ENCODE results near the gene IGIP.

The IGIP gene

DNA sequence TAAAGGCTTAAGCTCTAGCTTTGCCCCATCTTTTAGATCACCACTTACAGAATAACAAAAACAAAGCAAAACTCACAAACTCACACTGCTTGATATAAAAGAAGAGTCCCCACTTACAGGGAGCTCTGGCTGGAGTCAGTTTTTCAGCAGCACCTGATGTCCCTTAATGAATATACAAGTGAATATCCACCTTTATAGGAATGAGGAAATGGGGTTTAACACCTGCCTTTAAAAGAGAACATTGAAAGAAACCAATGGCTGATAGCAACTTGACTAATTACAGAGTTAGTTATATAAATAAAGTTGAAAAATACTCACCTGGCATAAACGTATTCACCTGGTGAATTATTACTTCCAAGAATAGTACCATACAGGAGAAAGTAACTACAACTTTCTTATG is 32.6 kb upstream of the IGIP start:
- Histone ChIP-seq H3K4me1 (ENCODE audit: control insufficient read depth, low read length) (no peaks in the 10 kb centered on the region), H4K20me1 (ENCODE audit: control insufficient read depth, insufficient read depth, low read depth, low read length) (no peaks in the 10 kb centered on the region), H3K9me3 (ENCODE audit: control insufficient read depth, insufficient read depth, low read length) (peaks cover 18% of the 10 kb centered on the region), H3K4me2 (ENCODE audit: low read length) (no peak overlapping the region), H3K79me2 (ENCODE audit: control insufficient read depth, low read length) (no peaks in the 10 kb centered on the region), H3K4me3 (ENCODE audit: low read length) (no peak overlapping the region), H3F3A (ENCODE audit: control insufficient read depth, insufficient read depth) (no peaks in the 10 kb centered on the region), H3K36me3 (ENCODE audit: control insufficient read depth, low read length) (no peaks in the 10 kb centered on the region), H3K27me3 (ENCODE audit: control insufficient read depth, low read length) (no peaks in the 10 kb centered on the region), H3K9me2 (replicated peaks; ENCODE audit: control insufficient read depth, low read length) (no peaks in the 10 kb centered on the region), H3K27ac (ENCODE audit: low read depth, low read length) (no peak overlapping the region)
- TF ChIP-seq, protein P1, sequence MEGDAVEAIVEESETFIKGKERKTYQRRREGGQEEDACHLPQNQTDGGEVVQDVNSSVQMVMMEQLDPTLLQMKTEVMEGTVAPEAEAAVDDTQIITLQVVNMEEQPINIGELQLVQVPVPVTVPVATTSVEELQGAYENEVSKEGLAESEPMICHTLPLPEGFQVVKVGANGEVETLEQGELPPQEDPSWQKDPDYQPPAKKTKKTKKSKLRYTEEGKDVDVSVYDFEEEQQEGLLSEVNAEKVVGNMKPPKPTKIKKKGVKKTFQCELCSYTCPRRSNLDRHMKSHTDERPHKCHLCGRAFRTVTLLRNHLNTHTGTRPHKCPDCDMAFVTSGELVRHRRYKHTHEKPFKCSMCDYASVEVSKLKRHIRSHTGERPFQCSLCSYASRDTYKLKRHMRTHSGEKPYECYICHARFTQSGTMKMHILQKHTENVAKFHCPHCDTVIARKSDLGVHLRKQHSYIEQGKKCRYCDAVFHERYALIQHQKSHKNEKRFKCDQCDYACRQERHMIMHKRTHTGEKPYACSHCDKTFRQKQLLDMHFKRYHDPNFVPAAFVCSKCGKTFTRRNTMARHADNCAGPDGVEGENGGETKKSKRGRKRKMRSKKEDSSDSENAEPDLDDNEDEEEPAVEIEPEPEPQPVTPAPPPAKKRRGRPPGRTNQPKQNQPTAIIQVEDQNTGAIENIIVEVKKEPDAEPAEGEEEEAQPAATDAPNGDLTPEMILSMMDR (IDR thresholded peaks at IDR 0.05; ENCODE audit: low read depth, low read length, poor library complexity, severe bottlenecking) = no peak
- no peak for TF ChIP-seq EZH2phosphoT487 (IDR thresholded peaks at IDR 0.05; ENCODE audit: borderline replicate concordance, low read length)

DNA sequence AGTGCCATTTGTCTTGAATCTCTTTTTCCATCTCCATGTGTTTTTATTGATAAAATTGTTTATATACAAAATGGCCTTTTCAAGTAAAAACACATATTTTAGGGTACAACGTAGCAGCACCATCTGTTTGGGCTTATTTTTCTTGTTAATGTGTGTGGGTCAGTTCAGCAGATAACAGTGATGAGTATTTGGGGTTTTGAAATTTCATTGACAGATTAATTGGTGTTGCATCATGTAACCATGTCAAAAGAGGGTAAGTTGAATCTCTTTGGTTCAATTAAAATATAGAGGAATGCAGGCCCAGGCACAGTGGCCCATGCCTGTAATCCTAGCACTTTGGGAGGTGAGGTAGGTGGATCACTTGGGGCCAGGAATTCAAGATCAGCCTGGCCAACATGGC is 31.9 kb upstream of the IGIP start:
- TF ChIP-seq EZH2phosphoT487 (IDR thresholded peaks at IDR 0.05; ENCODE audit: borderline replicate concordance, low read length) = no peak
- TF ChIP-seq, protein P1 (IDR thresholded peaks at IDR 0.05; ENCODE audit: low read depth, low read length, poor library complexity, severe bottlenecking) = no peak
- Histone ChIP-seq H3K9me3 (ENCODE audit: control insufficient read depth, insufficient read depth, low read length) (peaks cover 18% of the 10 kb centered on the region), H3K4me2 (ENCODE audit: low read length) (no peak overlapping the region), H4K20me1 (ENCODE audit: control insufficient read depth, insufficient read depth, low read depth, low read length) (no peaks in the 10 kb centered on the region), H3K27me3 (ENCODE audit: control insufficient read depth, low read length) (no peaks in the 10 kb centered on the region), H3K4me3 (ENCODE audit: low read length) (no peak overlapping the region), H3K4me1 (ENCODE audit: control insufficient read depth, low read length) (no peaks in the 10 kb centered on the region), H3K9me2 (replicated peaks; ENCODE audit: control insufficient read depth, low read length) (no peaks in the 10 kb centered on the region), H3K36me3 (ENCODE audit: control insufficient read depth, low read length) (no peaks in the 10 kb centered on the region), H3K79me2 (ENCODE audit: control insufficient read depth, low read length) (no peaks in the 10 kb centered on the region), H3K27ac (ENCODE audit: low read depth, low read length) (no peak overlapping the region), H3F3A (ENCODE audit: control insufficient read depth, insufficient read depth) (no peaks in the 10 kb centered on the region)

DNA sequence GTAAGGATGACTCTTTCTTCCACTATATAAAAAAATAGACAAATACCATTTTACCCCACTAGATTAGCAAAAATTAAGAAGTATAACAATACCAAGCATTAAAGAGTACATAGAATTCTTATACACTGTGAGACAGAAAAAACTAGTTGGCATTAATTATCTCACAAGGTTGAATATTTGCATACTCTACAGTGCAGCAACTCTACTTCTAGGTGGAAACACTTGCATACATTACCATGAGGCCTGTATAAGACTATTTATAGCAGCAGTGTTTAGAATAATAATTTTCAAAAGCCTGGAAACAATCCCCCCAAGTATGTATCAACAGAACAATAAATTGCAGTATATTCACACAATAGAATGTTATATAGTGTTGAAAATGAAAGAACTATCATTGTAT is 30.8 kb upstream of the IGIP start:
- Histone ChIP-seq H3K4me1 (ENCODE audit: control insufficient read depth, low read length) (no peaks in the 10 kb centered on the region), H3K36me3 (ENCODE audit: control insufficient read depth, low read length) (no peaks in the 10 kb centered on the region), H4K20me1 (ENCODE audit: control insufficient read depth, insufficient read depth, low read depth, low read length) (no peaks in the 10 kb centered on the region), H3K27me3 (ENCODE audit: control insufficient read depth, low read length) (no peaks in the 10 kb centered on the region), H3K4me3 (ENCODE audit: low read length) (no peak overlapping the region), H3K9me3 (ENCODE audit: control insufficient read depth, insufficient read depth, low read length) (peaks cover 11% of the 10 kb centered on the region), H3K4me2 (ENCODE audit: low read length) (no peak overlapping the region), H3K9me2 (replicated peaks; ENCODE audit: control insufficient read depth, low read length) (no peaks in the 10 kb centered on the region), H3K27ac (ENCODE audit: low read depth, low read length) (no peak overlapping the region), H3K79me2 (ENCODE audit: control insufficient read depth, low read length) (no peaks in the 10 kb centered on the region), H3F3A (ENCODE audit: control insufficient read depth, insufficient read depth) (no peaks in the 10 kb centered on the region)
- TF ChIP-seq EZH2phosphoT487 (IDR thresholded peaks at IDR 0.05; ENCODE audit: borderline replicate concordance, low read length) = no peak
- TF ChIP-seq, protein P1 (IDR thresholded peaks at IDR 0.05; ENCODE audit: low read depth, low read length, poor library complexity, severe bottlenecking) = no peak

DNA sequence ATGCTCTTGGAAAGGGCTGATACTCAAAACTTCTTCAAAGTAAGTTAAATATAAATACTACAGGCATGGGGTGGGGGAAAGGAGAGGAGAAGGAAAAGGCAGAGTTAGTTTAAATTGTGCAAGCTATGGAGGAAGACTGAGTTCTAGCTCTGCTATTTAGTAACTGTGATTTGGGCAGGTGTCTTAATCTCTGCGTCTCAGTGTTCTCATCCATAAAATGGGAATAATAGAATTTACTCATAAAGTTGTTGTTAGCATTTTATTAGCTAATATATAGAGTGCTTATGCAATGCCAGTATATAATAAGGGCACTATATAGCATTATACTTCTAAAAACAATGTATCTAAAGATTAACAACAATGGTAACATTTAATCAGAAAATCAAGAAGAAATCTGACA is 24.6 kb upstream of the IGIP start:
- TF ChIP-seq, protein P1 (IDR thresholded peaks at IDR 0.05; ENCODE audit: low read depth, low read length, poor library complexity, severe bottlenecking) = no peak
- TF ChIP-seq EZH2phosphoT487 (IDR thresholded peaks at IDR 0.05; ENCODE audit: borderline replicate concordance, low read length) = no peak
- Histone ChIP-seq H3K9me3 (ENCODE audit: control insufficient read depth, insufficient read depth, low read length) (no peaks in the 10 kb centered on the region), H3K4me1 (ENCODE audit: control insufficient read depth, low read length) (peaks cover 1% of the 10 kb centered on the region), H3K27me3 (ENCODE audit: control insufficient read depth, low read length) (no peaks in the 10 kb centered on the region), H3K79me2 (ENCODE audit: control insufficient read depth, low read length) (no peaks in the 10 kb centered on the region), H3K4me2 (ENCODE audit: low read length) (no peak overlapping the region), H4K20me1 (ENCODE audit: control insufficient read depth, insufficient read depth, low read depth, low read length) (no peaks in the 10 kb centered on the region), H3K9me2 (replicated peaks; ENCODE audit: control insufficient read depth, low read length) (no peaks in the 10 kb centered on the region), H3F3A (ENCODE audit: control insufficient read depth, insufficient read depth) (peaks cover 4% of the 10 kb centered on the region; the same call in 1 of the 2 replicates), H3K4me3 (ENCODE audit: low read length) (no peak overlapping the region), H3K27ac (ENCODE audit: low read depth, low read length) (no peak overlapping the region), H3K36me3 (ENCODE audit: control insufficient read depth, low read length) (no peaks in the 10 kb centered on the region)

Measured in DOHH2 (cell line).